ENCODE measurements around the gene RABEP2.

DNA sequence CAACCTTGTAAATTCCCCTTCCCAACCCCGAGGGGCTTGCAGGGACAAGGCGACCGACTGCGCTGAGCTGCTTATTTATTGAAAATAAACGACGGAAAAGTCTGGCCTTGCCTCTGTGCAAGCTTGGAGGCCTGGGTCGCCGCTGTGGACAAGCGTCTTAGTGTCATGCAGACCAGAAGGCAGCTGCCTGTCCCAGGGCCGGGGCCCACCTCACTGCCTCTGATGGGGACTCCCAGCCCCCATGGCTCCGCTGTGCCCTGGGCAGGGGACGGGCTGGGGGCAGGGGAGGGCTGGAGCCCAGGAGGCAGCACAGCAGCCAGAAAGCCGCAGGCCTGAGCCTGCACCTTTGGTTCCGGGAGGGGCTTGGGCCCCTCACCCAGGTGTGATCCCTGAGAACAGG lies 20.7 kb downstream of the RABEP2 start:
- TF ChIP-seq ZFP3 (CRISPR knock-in tag; IDR thresholded peaks at IDR 0.05): no peak
- TF ChIP-seq SNAI2 (CRISPR knock-in tag; IDR thresholded peaks at IDR 0.05): no peak
- no peak for TF ChIP-seq TOX (CRISPR knock-in tag; IDR thresholded peaks at IDR 0.05; ENCODE audit: borderline replicate concordance)
- TF ChIP-seq GLIS3 (CRISPR knock-in tag; IDR thresholded peaks at IDR 0.05): no peak
- no peak for TF ChIP-seq PATZ1 (CRISPR knock-in tag; IDR thresholded peaks at IDR 0.05; ENCODE audit: borderline replicate concordance)
- no peak for TF ChIP-seq CSDC2 (CRISPR knock-in tag; IDR thresholded peaks at IDR 0.05)
- TF ChIP-seq, protein P1, sequence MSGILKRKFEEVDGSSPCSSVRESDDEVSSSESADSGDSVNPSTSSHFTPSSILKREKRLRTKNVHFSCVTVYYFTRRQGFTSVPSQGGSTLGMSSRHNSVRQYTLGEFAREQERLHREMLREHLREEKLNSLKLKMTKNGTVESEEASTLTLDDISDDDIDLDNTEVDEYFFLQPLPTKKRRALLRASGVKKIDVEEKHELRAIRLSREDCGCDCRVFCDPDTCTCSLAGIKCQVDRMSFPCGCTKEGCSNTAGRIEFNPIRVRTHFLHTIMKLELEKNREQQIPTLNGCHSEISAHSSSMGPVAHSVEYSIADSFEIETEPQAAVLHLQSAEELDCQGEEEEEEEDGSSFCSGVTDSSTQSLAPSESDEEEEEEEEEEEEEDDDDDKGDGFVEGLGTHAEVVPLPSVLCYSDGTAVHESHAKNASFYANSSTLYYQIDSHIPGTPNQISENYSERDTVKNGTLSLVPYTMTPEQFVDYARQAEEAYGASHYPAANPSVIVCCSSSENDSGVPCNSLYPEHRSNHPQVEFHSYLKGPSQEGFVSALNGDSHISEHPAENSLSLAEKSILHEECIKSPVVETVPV (CRISPR knock-in tag; IDR thresholded peaks at IDR 0.05): no peak
- TF ChIP-seq ISL1 (CRISPR knock-in tag; IDR thresholded peaks at IDR 0.05): no peak
- no peak for TF ChIP-seq ESRRG (CRISPR knock-in tag; IDR thresholded peaks at IDR 0.05)
- no peak for TF ChIP-seq ARNTL (CRISPR knock-in tag; IDR thresholded peaks at IDR 0.05; ENCODE audit: borderline replicate concordance, low read depth)
- no peak for TF ChIP-seq TCF4 (CRISPR knock-in tag; IDR thresholded peaks at IDR 0.05; ENCODE audit: borderline replicate concordance)
- TF ChIP-seq PPARA (CRISPR knock-in tag; IDR thresholded peaks at IDR 0.05; ENCODE audit: borderline replicate concordance): no peak
- TF ChIP-seq, protein P2, sequence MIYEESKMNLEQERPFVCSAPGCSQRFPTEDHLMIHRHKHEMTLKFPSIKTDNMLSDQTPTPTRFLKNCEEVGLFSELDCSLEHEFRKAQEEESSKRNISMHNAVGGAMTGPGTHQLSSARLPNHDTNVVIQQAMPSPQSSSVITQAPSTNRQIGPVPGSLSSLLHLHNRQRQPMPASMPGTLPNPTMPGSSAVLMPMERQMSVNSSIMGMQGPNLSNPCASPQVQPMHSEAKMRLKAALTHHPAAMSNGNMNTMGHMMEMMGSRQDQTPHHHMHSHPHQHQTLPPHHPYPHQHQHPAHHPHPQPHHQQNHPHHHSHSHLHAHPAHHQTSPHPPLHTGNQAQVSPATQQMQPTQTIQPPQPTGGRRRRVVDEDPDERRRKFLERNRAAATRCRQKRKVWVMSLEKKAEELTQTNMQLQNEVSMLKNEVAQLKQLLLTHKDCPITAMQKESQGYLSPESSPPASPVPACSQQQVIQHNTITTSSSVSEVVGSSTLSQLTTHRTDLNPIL (CRISPR knock-in tag; IDR thresholded peaks at IDR 0.05; ENCODE audit: low read depth): no peak
